ENCODE data around the gene CFAP74. TPM values are rescaled to one million over a fixed set of nuclear protein-coding genes. Genes with fewer than 3 reads are reported as not detected.
A peak's percentile ranks its signal among the peaks of the same experiment; 100 is the strongest.

CFAP74 gene
- total and polyA plus RNA-seq, 11 donors, result 0.03 to 0.33 (median 0.07) TPM; not detected in 8

DNA sequence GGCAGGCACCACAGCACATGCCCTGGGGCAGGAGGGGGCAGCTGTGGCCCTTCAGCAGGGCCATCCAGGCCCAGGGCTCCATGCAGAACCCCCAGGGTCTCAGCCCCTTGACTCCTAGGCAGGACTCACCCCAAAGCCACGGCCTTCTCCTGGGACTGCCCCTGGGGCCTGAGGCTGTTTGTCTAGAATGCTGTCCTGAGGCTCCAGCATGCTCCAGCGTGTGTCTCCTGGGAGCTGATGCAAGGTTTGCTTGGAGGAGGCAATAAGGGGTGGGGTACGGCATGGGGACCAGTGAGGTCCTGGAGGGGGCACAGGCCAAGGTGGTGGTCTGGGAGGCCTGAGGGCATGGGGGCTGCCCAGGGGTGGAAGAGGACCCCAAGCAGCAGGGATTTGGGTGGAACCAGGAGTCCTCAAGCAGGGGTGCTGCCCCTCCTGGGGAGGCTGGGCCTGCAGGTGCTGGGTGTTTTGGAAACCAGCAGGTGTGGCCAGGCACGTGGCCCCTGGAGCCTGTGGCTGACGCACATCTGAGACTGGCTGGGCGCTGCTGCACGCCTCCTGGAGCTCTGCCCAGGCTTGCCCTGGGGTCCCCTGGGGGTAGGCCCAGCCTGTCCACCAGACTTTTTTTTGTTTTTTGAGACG lies 96.4 kb downstream of the CFAP74 start:
- intact Hi-C loops (cut with DNase I), result loop anchor here in 7 of 10 donors (1.0 to 10.0 kb wide), 8 partner anchors 14 to 212 kb away; partner anchors contain the start of genes NADK (in 5 of the 7) and SLC35E2B (in 1 of the 7)
- 64 to 90% (median 75%) methylated on average over 5 to 8 of the region's 8 CpGs for WGBS, 4 donors
- H3K27me3 ChIP-seq, result no peaks in the 10 kb centered on the region
- no peaks in the 10 kb centered on the region for H3K9me3 ChIP-seq
- peaks cover 0 to 36% (median 20%) of the 10 kb centered on the region in 12 donors for H3K4me1 ChIP-seq
- DNase-seq (peak in 3 of 5 donors; percentile 23 to 58 (median 33)), ATAC-seq (no peak)
- no peak overlapping the region for H3K27ac ChIP-seq
- no peak overlapping the region for H3K4me3 ChIP-seq
- no peaks in the 10 kb centered on the region for H3K36me3 ChIP-seq
- TF ChIP-seq, protein P1, sequence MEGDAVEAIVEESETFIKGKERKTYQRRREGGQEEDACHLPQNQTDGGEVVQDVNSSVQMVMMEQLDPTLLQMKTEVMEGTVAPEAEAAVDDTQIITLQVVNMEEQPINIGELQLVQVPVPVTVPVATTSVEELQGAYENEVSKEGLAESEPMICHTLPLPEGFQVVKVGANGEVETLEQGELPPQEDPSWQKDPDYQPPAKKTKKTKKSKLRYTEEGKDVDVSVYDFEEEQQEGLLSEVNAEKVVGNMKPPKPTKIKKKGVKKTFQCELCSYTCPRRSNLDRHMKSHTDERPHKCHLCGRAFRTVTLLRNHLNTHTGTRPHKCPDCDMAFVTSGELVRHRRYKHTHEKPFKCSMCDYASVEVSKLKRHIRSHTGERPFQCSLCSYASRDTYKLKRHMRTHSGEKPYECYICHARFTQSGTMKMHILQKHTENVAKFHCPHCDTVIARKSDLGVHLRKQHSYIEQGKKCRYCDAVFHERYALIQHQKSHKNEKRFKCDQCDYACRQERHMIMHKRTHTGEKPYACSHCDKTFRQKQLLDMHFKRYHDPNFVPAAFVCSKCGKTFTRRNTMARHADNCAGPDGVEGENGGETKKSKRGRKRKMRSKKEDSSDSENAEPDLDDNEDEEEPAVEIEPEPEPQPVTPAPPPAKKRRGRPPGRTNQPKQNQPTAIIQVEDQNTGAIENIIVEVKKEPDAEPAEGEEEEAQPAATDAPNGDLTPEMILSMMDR (IDR thresholded peaks at IDR 0.05), result no peak
- TF ChIP-seq POLR2A (IDR thresholded peaks at IDR 0.05), result no peak

DNA sequence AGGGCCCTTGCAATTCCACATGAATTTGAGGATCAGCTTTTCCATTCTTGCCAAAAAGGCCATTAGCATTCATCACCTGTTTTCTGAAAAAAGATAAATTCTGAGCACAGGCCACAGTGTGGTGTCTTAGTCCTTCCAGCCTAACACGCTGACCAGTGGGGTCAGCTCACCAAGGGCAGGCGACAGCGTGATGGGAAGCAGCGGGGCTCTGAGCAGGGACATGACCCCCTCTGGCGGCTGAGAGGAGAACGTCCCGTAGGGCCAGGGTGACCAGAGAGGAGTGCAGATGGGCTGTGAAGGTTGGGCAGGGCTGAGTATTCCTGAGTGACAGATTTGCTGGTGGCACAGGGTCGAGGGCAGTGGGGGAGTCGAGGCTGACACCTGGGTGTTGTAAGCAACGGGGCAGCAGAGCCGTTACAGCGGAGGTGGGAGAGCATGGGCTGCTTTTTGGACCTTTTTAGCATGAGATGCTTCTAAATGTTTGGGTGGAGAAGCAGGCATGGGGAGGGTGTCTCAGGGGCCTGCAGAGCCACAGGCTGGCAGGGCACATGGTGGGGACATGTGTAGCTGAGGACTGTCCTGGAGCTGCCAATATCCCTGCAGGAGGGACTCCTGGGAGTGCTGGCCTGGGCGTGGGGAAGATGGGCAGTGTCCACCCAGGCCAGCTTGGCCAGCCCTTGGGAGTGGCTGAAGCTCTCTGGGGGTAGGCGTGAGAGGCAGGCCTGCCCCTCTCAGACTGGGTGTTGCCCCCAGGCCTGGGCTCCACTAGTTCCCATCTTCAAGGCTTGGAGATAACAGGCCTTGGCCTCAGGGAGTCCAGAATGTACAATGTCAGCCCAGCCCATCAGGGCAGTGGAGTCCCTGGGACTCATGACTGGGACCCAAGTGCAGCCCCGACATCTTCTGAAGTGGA lies 97.1 kb downstream of the CFAP74 start:
- peaks cover 0 to 36% (median 20%) of the 10 kb centered on the region in 12 donors for H3K4me1 ChIP-seq
- ATAC-seq, result peak; percentile 67 to 88 (median 75)
- TF ChIP-seq, protein P1 (IDR thresholded peaks at IDR 0.05), result peak; percentile 89 to 96 (median 92)
- TF ChIP-seq POLR2A (IDR thresholded peaks at IDR 0.05), result no peak
- WGBS, 4 donors, result 11 to 19% (median 18%) methylated on average over 14 to 15 of the region's 15 CpGs
- peak overlapping the region in 10 of 12 donors; percentile 24 to 84 (median 58) for H3K27ac ChIP-seq
- H3K4me3 ChIP-seq, result no peak overlapping the region
- H3K27me3 ChIP-seq, result no peaks in the 10 kb centered on the region
- no peaks in the 10 kb centered on the region for H3K9me3 ChIP-seq
- peak; percentile 89 to 92 (median 91) for DNase-seq
- H3K36me3 ChIP-seq, result no peaks in the 10 kb centered on the region
- intact Hi-C loops (cut with DNase I), result loop anchor here in 7 of 10 donors (1.0 to 10.0 kb wide), 8 partner anchors 13 to 212 kb away; partner anchors contain the start of genes NADK (in 5 of the 7) and SLC35E2B (in 1 of the 7)

DNA sequence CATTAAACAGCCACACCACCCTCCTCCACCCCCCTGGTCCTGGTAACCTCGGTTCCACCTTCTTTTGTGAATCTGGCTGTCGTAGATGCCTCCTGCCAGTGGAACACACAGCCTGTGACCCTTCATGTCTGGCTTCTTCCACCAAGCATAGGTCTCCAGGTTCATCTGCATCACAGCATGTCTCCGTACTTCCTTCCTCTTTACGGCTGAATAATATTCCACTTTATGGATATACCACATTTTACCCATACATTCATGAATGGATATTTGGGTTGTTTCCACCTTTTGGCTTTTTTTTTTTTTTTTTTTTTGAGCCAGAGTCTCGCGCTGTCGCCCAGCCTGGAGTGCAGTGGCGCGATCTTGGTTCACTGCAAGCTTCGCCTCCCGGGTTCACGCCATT lies 100.4 kb downstream of the CFAP74 start:
- Histone ChIP-seq H3K27me3 (no peaks in the 10 kb centered on the region), H3K4me3 (no peak overlapping the region), H3K36me3 (no peaks in the 10 kb centered on the region), H3K27ac (no peak overlapping the region), H3K4me1 (peaks cover 0 to 24% (median 11%) of the 10 kb centered on the region in 12 donors), H3K9me3 (no peaks in the 10 kb centered on the region)
- 91 to 99% (median 97%) methylated on average over 12 of the region's 12 CpGs for WGBS, 4 donors
- no peak for TF ChIP-seq POLR2A (IDR thresholded peaks at IDR 0.05)
- TF ChIP-seq, protein P1 (IDR thresholded peaks at IDR 0.05), result no peak
- ATAC-seq (no peak), DNase-seq (no peak)
- intact Hi-C loops (cut with DNase I), result loop anchor here in 3 of 10 donors (5.0 to 10.0 kb wide), 3 partner anchors 111 to 208 kb away; partner anchors contain the start of gene SLC35E2B (in 1 of the 3)

Measured in heart left ventricle (tissue), 16 donors.